Stimulated activated CD8-positive, alpha-beta memory T cell treated with anti-CD3 and anti-CD28 coated beads, Interleukin-15, amount 100 ng/mL, for 4 hours (primary cell): ENCODE measurements around the gene SMIM7.
"Not testable (repeated sequence)": the region's sequence is repeated elsewhere in the genome, so short reads cannot be mapped to it uniquely, and the experiment has no call there.

Experiments used
- DNase-seq, 2 donors: peaks; one replicate each; pipeline ENCODE4 v3.0.0-alpha.2; 2020; ENCODE audit warnings: low read depth in 2 of 2

Gene SMIM7

GRCh38 chr19:16659832-16660708 is at the start of gene SMIM7:
Gene SMIM7, minus strand, starts transcription at chr19:16660144. Its CDS starts 34 bp downstream, at chr19:16660110.
- DNase-seq: peak; percentile 97 to 99

DNA sequence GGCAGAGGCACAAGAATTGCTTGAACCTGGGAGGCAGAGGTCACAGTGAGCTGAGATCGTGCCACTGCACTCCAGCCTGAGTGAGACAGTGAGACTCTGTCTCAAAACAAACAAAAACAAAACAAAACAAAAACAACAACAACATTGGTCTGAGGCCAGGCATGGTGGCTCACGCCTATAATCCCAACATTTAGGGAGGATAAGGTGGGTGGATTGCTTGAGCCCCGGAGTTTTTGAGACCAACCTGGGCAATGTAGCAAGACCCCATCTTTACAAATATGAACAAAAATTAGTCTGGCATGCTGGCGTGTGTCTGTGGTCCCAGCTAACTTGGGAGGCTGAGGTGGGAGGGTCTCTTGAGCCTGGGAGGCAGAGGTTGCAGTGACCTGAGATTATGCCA is 43.7 kb upstream of the SMIM7 start:
- DNase-seq: no peak

- DNase-seq: no peak
Observed at GRCh38 chr19:16702123-16702522, 42.2 kb upstream of the SMIM7 start.

GRCh38 chr19:16698914-16699313 is 39.0 kb upstream of the SMIM7 start:
- DNase-seq: no peak

GRCh38 chr19:16688084-16688483 is 28.1 kb upstream of the SMIM7 start:
- DNase-seq: no peak

GRCh38 chr19:16684216-16684615 is 24.3 kb upstream of the SMIM7 start:
- no peak for DNase-seq

DNA sequence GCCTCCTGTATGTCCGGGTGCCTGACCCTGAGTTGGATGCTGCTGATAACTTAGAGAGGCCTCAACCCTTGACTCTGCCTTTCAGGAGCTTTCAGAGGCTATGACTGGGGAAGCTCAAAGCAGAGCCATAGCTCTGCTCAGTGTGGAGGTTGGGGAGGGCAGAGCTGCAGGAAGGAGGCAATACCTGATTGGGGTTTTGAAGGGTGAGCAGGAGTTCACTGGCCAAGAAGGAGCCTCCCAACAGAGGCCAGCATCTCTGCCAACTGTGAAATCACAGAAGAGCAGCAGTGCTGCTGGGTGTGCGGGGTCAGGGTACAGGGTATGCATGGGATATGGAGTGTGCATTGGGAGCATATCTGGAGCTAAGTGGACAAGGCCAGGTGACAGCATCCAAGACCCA is 22.6 kb upstream of the SMIM7 start:
- no peak for DNase-seq

- no peak for DNase-seq
Observed at GRCh38 chr19:16679811-16680210, 19.9 kb upstream of the SMIM7 start.

DNA sequence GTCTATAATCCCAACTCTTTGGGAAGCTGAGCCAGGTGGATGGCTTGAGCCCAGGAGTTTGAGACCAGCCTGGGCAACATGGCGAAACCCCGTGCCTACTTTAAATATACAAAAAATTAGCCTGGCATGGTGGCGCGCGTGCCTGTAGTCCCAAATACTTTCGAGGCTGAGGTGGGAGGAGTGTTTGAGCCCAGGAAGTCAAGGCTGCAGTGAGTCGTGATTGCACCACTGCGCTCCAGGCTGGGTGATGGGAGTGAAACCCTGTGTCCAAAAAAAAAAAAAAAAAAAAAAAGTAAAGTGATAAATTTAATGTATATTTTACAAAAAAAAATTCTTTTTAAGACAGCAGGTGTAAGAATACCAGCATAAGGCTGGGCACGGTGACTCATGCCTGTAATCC is 18.6 kb upstream of the SMIM7 start:
- no peak for DNase-seq

DNA sequence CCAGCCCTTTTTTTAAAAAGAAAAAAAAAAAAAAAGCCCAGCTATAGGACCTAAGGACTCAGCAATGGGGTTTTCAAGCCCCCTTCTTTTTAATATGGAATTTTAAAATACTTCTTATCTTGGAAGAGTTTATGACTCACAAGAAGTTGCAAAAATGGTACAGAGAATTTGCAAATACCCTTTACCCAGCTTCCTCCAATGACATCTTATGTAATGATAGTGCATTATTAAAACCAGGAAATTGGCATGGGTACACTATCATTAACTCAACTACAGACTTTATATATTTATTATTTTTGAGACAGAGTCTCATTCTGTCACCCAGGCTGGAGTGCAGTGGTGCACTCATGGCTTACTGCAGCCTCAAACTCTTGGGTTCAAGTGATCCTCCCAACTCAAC is 17.1 kb upstream of the SMIM7 start:
- DNase-seq: no peak

- DNase-seq: no peak
Observed at GRCh38 chr19:16676101-16676798, 16.3 kb upstream of the SMIM7 start.

GRCh38 chr19:16673839-16674238 is 13.9 kb upstream of the SMIM7 start:
- DNase-seq: not testable (repeated sequence)

- DNase-seq: no peak
Observed at GRCh38 chr19:16673231-16673630, 13.3 kb upstream of the SMIM7 start.

DNA sequence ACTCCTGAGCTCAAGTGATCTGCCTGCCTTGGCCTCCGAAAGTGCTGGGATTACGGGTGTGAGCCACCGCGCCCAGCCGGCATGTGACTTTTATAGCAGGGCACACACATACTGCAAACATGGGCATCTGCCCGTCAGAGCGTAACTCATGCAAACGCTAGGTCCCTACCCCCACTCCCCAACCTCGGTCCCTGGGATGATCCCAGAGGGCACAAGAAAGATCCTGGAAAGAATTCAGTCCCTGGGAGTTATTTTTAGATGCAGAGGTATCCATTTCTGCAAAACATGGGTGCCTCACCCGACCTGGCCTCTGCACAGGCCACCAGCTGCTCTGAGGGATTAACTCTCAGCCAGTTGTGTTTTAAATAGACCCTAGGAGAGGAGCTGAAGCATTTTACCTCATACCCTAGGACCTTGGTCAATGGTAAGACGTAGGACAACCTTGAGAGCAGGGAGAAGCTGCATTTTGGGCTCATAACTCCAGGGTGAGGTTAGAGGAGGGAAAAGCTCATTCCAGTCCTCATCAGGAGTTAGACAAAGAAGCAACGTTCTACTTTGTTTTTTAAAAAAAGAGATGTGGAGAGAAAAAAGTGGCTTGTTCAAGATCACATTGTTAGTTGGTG is 11.8 kb upstream of the SMIM7 start:
- no peak for DNase-seq

GRCh38 chr19:16670291-16670690 is 10.3 kb upstream of the SMIM7 start:
- no peak for DNase-seq

DNA sequence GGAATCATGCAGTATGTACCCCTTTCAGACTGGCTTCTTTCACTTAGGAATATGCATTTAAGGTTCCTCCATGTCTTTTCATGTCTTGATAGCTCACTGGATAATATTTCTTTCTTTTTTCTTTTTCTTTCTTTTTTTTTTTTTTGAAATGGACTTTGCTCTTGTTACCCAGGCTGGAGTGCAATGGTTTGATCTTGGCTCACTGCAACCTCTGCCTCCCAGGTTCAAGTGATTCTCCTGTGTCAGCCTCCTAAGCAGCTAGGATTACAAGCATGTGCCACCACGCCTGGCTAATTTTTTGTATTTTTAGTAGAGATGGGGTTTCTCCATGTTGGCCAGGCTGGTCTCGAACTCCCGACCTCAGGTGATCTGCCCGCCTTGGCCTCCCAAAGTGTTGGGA is 8.8 kb upstream of the SMIM7 start:
- DNase-seq: not testable (repeated sequence)

- no peak for DNase-seq
Observed at GRCh38 chr19:16668176-16668575, 8.2 kb upstream of the SMIM7 start.

DNA sequence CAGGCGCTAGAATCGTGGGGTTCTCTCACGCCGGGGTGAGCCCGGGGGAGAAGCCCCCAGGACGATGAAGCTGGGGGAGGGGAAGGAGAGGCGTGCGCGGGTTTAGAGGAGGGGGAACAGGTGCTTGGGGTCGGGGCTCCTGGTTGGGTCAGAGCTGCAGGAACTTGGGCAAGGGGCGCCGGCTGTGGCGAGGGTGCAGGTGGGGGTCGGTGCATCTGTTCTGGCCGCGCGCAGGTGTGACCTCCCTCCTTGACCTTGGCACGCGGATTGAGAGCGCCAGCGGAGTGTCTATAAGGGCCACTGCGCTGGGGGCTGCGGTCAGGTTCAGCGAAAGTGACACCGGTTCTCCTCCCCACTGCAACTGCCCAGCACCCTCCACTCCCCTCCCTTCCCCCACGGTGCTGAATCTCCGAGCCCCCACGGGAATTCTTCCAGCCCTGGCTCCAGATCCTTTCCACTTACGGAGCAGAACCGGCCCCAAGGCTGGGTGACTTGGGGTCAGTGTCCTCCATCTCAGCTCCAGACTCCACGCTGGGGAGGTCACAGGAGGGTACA is 1.6 kb upstream of the SMIM7 start:
- DNase-seq: no peak

- DNase-seq: peak in 1 of 2 donors; percentile 18
Observed at GRCh38 chr19:16660763-16661479, 977 bp upstream of the SMIM7 start, which contains the start of gene TMEM38A. Gene TMEM38A, plus strand, starts transcription at chr19:16661139. Its CDS starts 79 bp downstream, at chr19:16661218.

DNA sequence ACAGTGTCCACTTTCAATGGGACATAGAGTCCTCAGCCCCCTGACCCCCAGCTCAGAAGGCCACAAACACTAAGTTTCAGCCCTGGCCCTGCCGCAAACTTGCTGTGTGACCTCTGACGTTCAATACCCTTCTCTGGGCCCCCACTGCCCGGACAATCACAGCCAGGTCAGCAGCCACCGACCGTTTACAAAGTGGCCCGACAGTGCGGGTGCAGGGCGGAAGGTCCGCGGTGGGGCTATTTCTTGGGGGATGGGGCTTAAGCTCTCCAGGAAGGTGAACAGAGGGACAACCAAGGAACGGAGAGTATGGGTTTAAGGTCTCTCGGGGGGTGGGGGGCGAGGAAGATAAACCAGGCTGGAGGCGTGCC is 496 bp downstream of the SMIM7 start:
- DNase-seq: no peak

GRCh38 chr19:16657384-16657783 is 2.6 kb downstream of the SMIM7 start:
- DNase-seq: no peak

- DNase-seq: no peak
Observed at GRCh38 chr19:16655727-16656126, 4.2 kb downstream of the SMIM7 start.
